OCI-LY7 (cell line): Measurements from ENCODE around the gene HAL. TPM values are rescaled to one million over a fixed set of nuclear protein-coding genes. Genes with fewer than 3 reads are reported as not detected.

Experiments used
- BruUV-seq: library from RNA; stranded (reverse); fragments of 400-500 nt; replicated peaks from 2 replicates; lab custom pipeline; 2021; lab: Mats Ljungman, UMichigan
- CTCF ChIA-PET: fragments of 300-600 bp; sonication (Branson Sonifier 250); formaldehyde crosslinking; loops from one replicate; lab custom pipeline; 2022; ENCODE audit warnings: antibody characterized with exemption; ENCODE audit not compliant: unreplicated experiment; lab: Charles Lee
- POLR2A ChIA-PET: fragments of 300-600 bp; sonication (Branson Sonifier 250); formaldehyde crosslinking; loops from one replicate; lab custom pipeline; 2022; ENCODE audit warnings: antibody characterized with exemption; lab: Charles Lee
- DNase-seq: peaks from one replicate; pipeline ENCODE4 v3.0.0-alpha.2; 2015; ENCODE audit warnings: low spot score
- H2AFZ ChIP-seq: fragments of 200-600 bp; sonication (generic), shearing (Covaris generic); 2 replicates; pipeline ENCODE4 v1.6.1; 2014; ENCODE audit warnings: mild to moderate bottlenecking, antibody characterized with exemption, low read length, moderate library complexity
- H3K27ac ChIP-seq: fragments of 200-600 bp; sonication (generic); 2 replicates; pipeline ENCODE4 v1.5.1; 2014; ENCODE audit warnings: mixed run types, low read depth, mild to moderate bottlenecking, moderate library complexity, low read length, inconsistent platforms; ENCODE audit not compliant: poor library complexity, severe bottlenecking
- H3K36me3 ChIP-seq: fragments of 200-600 bp; sonication (generic); 2 replicates; pipeline ENCODE4 v1.6.1; 2014; ENCODE audit warnings: mild to moderate bottlenecking, antibody characterized with exemption, low read length, moderate library complexity, mixed read lengths; ENCODE audit not compliant: insufficient read depth
- H3K4me1 ChIP-seq: fragments of 200-600 bp; sonication (generic); 2 replicates; pipeline ENCODE4 v1.5.1; 2014; ENCODE audit warnings: mild to moderate bottlenecking, low read length; ENCODE audit not compliant: insufficient read depth, poor library complexity, severe bottlenecking
- H3K4me2 ChIP-seq: fragments of 200-600 bp; sonication (generic); 2 replicates; pipeline ENCODE4 v1.6.1; 2014; ENCODE audit warnings: mild to moderate bottlenecking, low read length
- H3K4me3 ChIP-seq: fragments of 200-600 bp; sonication (generic); 2 replicates; pipeline ENCODE4 v1.5.1; 2014; ENCODE audit warnings: mild to moderate bottlenecking, low read depth, low read length; ENCODE audit not compliant: poor library complexity, severe bottlenecking
- H3K79me2 ChIP-seq: fragments of 200-600 bp; sonication (generic); 2 replicates; pipeline ENCODE4 v1.6.1; 2016; ENCODE audit warnings: low read depth, mild to moderate bottlenecking, low read length, moderate library complexity, mixed read lengths; ENCODE audit not compliant: insufficient read depth
- H3K9me2 ChIP-seq: fragments of 200-600 bp; sonication (generic); 2 replicates; pipeline ENCODE4 v1.6.1; 2016; ENCODE audit warnings: mild to moderate bottlenecking, low read length, mixed read lengths; ENCODE audit not compliant: insufficient read depth
- H3K9me3 ChIP-seq: fragments of 200-600 bp; sonication (generic); 2 replicates; pipeline ENCODE4 v1.6.1; 2014; ENCODE audit warnings: mild to moderate bottlenecking, mixed run types, low read length, mixed read lengths
- H4K20me1 ChIP-seq: fragments of 200-600 bp; sonication (generic); 2 replicates; pipeline ENCODE4 v1.6.1; 2014; ENCODE audit warnings: mild to moderate bottlenecking, antibody characterized with exemption, low read length, moderate library complexity, mixed read lengths; ENCODE audit not compliant: insufficient read depth
- EZH2phosphoT487 ChIP-seq: fragments of 200-600 bp; sonication (generic); IDR thresholded peaks from 2 replicates; pipeline ENCODE4 v1.6.1; 2018; ENCODE audit warnings: low read depth, borderline replicate concordance, mild to moderate bottlenecking, mixed run types, antibody characterized with exemption, low read length, moderate library complexity, mixed read lengths
- intact Hi-C: fragments of 100-400 bp; cut with micrococcal nuclease; formaldehyde crosslinking; loops from one replicate; pipeline ENCODE4 v1.10.0; 2022; ENCODE audit not compliant: unreplicated experiment
- total RNA-seq, 2 experiments: library from RNA; depleted of rRNA in 1 of 2; stranded (reverse); fragments of >200 nt in 1 of 2; shearing (Covaris generic) in 1 of 2; gene quantifications; 2 replicates each; pipeline ENCODE4 v1.2.3, GENCODE V29; 2014 to 2022
- TF ChIP-seq, protein P1 (sequence below): fragments of 200-600 bp; sonication (generic); conservative IDR thresholded peaks from 2 replicates; pipeline ENCODE4 v1.5.1; 2014; ENCODE audit warnings: mild to moderate bottlenecking, antibody characterized with exemption, low read length, moderate library complexity, mixed read lengths

The HAL gene
- total RNA-seq, 2 experiments from 2014 or later = 0.25 to 1.4 TPM

DNA sequence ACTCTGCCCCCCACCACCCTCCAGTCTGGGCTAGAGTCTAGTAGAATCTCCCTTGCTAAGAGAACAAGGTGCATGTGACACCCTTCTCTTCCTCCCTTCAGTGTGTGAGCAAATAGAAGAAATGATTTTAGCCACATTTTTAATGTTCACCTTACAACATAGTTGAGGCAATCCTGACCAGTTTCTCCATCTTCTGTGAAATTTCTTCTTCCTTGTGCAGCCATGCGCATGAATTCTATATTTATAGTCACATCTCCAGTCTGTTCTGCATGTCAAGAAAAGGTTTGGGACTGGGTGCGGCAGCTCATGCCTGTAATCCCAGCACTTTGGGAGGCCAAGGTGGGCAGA lies 48.8 kb upstream of the HAL start:
- ChIA-PET POLR2A (interaction anchor here (0.8 to 0.9 kb wide), 2 partner anchors 9 to 24 kb away, joined by 4 to 5 read pairs; partner anchors contain the start of gene LTA4H), CTCF (no interaction called here)
- no TSS peak for BruUV-seq
- Histone ChIP-seq H3K9me2 (no peaks in the 10 kb centered on the region), H2AFZ (no peak overlapping the region; the same call in 1 of the 2 replicates), H3K4me2 (peak overlapping the region; percentile 30), H3K9me3 (no peaks in the 10 kb centered on the region), H3K79me2 (no peaks in the 10 kb centered on the region), H3K27ac (no peak overlapping the region), H3K36me3 (no peaks in the 10 kb centered on the region), H3K4me3 (no peak overlapping the region), H4K20me1 (no peaks in the 10 kb centered on the region), H3K4me1 (peaks cover 26% of the 10 kb centered on the region)
- DNase-seq = no peak
- TF ChIP-seq, protein P1, sequence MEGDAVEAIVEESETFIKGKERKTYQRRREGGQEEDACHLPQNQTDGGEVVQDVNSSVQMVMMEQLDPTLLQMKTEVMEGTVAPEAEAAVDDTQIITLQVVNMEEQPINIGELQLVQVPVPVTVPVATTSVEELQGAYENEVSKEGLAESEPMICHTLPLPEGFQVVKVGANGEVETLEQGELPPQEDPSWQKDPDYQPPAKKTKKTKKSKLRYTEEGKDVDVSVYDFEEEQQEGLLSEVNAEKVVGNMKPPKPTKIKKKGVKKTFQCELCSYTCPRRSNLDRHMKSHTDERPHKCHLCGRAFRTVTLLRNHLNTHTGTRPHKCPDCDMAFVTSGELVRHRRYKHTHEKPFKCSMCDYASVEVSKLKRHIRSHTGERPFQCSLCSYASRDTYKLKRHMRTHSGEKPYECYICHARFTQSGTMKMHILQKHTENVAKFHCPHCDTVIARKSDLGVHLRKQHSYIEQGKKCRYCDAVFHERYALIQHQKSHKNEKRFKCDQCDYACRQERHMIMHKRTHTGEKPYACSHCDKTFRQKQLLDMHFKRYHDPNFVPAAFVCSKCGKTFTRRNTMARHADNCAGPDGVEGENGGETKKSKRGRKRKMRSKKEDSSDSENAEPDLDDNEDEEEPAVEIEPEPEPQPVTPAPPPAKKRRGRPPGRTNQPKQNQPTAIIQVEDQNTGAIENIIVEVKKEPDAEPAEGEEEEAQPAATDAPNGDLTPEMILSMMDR = no peak
- no peak for TF ChIP-seq EZH2phosphoT487
- intact Hi-C loops = no loop called here

DNA sequence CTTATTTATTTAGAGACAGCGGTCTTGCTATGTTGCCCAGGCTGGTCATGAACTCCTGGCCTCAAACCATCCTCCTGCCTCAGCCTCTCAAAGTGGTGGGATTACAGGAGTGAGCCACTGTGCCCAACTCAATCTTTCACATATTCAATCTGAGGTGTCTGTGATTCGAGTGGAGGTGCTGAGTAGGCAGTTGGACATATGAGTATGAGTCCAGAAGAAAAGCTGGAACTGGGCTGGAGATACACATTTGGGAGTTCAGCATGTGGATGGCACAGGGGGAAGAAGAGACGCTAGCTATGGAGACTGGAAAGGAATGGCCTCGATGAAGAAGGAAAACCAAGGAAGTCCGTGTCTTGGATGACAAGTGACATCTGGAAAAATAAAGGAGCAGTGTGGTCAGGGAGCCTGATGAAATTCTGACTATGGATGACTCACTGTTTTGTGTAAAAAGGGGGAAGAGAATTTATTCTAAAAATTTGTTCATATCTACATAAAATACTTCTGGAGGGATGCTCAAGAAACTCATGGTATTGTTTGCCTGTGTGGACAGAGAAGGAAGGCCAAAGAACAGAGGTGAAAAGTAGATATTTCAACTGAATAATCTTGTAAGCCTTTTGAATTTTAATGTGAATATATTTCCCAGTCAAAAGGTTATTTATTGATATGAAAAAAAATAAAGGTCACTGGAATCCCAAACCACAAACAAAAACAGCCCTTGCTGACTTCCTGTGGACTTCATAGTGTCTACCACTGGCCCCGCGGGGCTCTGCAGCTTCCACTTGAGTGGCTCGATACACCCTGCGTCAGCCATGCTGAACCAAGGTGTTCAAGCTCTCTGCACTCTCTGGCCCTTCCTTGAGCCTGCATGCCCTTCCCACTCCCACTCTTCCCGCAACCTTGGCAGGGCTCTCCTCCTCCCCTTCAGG lies 48.1 kb upstream of the HAL start:
- H3K4me1 ChIP-seq = peaks cover 26% of the 10 kb centered on the region
- H3K4me2 ChIP-seq = peak overlapping the region; percentile 30
- no peak overlapping the region for H3K27ac ChIP-seq
- intact Hi-C loops = no loop called here
- ChIA-PET POLR2A (interaction anchor here (0.8 to 0.9 kb wide), 2 partner anchors 8 to 23 kb away, joined by 4 to 5 read pairs; partner anchors contain the start of gene LTA4H), CTCF (no interaction called here)
- DNase-seq = peak; percentile 33
- H3K9me3 ChIP-seq = no peaks in the 10 kb centered on the region
- no peaks in the 10 kb centered on the region for H4K20me1 ChIP-seq
- no TSS peak for BruUV-seq
- TF ChIP-seq, protein P1 = no peak
- TF ChIP-seq EZH2phosphoT487 = no peak
- H3K79me2 ChIP-seq = no peaks in the 10 kb centered on the region
- H3K36me3 ChIP-seq = no peaks in the 10 kb centered on the region
- no peaks in the 10 kb centered on the region for H3K9me2 ChIP-seq
- no peak overlapping the region; the same call in 1 of the 2 replicates for H2AFZ ChIP-seq
- no peak overlapping the region for H3K4me3 ChIP-seq
